Coronary artery (tissue), 2 donors: ENCODE measurements around the gene RSBN1.
A peak's percentile ranks its signal among the peaks of the same experiment; 100 is the strongest.

Source experiments
- DNase-seq: peaks from one replicate; pipeline ENCODE4 v3.0.0-alpha.2; 2017; ENCODE audit warnings: low spot score
- H3K27ac ChIP-seq, 2 donors: fragments of 200-600 bp; sonication (generic); one replicate each; pipeline ENCODE4 v1.5.1; 2016 to 2019
- H3K4me3 ChIP-seq: fragments of 200-600 bp; sonication (generic); 2 replicates; pipeline ENCODE4 v1.5.1; 2016; ENCODE audit warnings: mild to moderate bottlenecking, moderate library complexity
- CTCF ChIP-seq: fragments of 200-600 bp; sonication (generic); IDR thresholded peaks from one replicate; pipeline ENCODE4 v1.5.1; 2019; ENCODE audit warnings: antibody characterized with exemption

RSBN1 gene

GRCh38 chr1:113811888-113812660 is at the start of gene RSBN1:
Gene RSBN1, minus strand, starts transcription at chr1:113812476. Its CDS starts 64 bp downstream, at chr1:113812412.
- Histone ChIP-seq H3K4me3 (peak within 1 kb of the TSS; percentile 92), H3K27ac (peak within 1 kb of the TSS; percentile 98 to 99)
- no peak for TF ChIP-seq CTCF
- DNase-seq = peak; percentile 99

- no peak overlapping the region for H3K27ac ChIP-seq
- TF ChIP-seq CTCF = no peak
- DNase-seq = no peak
- no peak overlapping the region for H3K4me3 ChIP-seq
These were observed 49.4 kb upstream of the RSBN1 start for GRCh38 chr1:113861641-113862040.

GRCh38 chr1:113860891-113861290 is 48.6 kb upstream of the RSBN1 start:
- DNase-seq = no peak
- TF ChIP-seq CTCF = no peak
- Histone ChIP-seq H3K4me3 (no peak overlapping the region), H3K27ac (no peak overlapping the region)

- no peak for DNase-seq
- no peak for TF ChIP-seq CTCF
- Histone ChIP-seq H3K4me3 (no peak overlapping the region), H3K27ac (no peak overlapping the region)
These were observed 47.4 kb upstream of the RSBN1 start for GRCh38 chr1:113859478-113860175.

GRCh38 chr1:113858982-113859381 is 46.7 kb upstream of the RSBN1 start:
- no peak for TF ChIP-seq CTCF
- Histone ChIP-seq H3K4me3 (no peak overlapping the region), H3K27ac (no peak overlapping the region)
- no peak for DNase-seq

GRCh38 chr1:113858418-113858817 is 46.1 kb upstream of the RSBN1 start:
- Histone ChIP-seq H3K27ac (no peak overlapping the region), H3K4me3 (no peak overlapping the region)
- no peak for TF ChIP-seq CTCF
- no peak for DNase-seq

GRCh38 chr1:113857776-113858175 is 45.5 kb upstream of the RSBN1 start:
- Histone ChIP-seq H3K4me3 (no peak overlapping the region), H3K27ac (no peak overlapping the region)
- TF ChIP-seq CTCF = no peak
- DNase-seq = no peak
